Measurements from ENCODE around the gene STYXL2. TPM values are rescaled to one million over a fixed set of nuclear protein-coding genes. Genes with fewer than 3 reads are reported as not detected.

Gene STYXL2
- total and polyA plus RNA-seq, 2 of the 8 experiments (the other 6 are each of a cell fraction or from before 2014, with no cell fraction given): 0.09 to 0.22 TPM

Other genes with a start within 250 kb of the STYXL2 start
- 21.1 and 24.5 TPM in 2 replicates for gene TADA1, start 217.8 kb upstream of the STYXL2 start, total RNA-seq (2021; fragmentation: NEBNext Ultra II Directional; extraction: Animal tissue kit (Norgen Biotek cat#: 25700))
- 18.4 and 23.6 TPM in 2 replicates for gene TADA1, start 217.8 kb upstream of the STYXL2 start, polyA plus RNA-seq (2011; rRNA removed)
- 0.86 and 1.5 TPM in 2 replicates for gene ILDR2, start 118.5 kb upstream of the STYXL2 start, total RNA-seq (2021; fragmentation: NEBNext Ultra II Directional; extraction: Animal tissue kit (Norgen Biotek cat#: 25700))
- gene ILDR2, start 118.5 kb upstream of the STYXL2 start, polyA plus RNA-seq (2011; rRNA removed): 0.55 and 0.85 TPM in 2 replicates
- gene MAEL, start 104.8 kb upstream of the STYXL2 start, total RNA-seq (2021; fragmentation: NEBNext Ultra II Directional; extraction: Animal tissue kit (Norgen Biotek cat#: 25700)): not detected in 2 replicates
- gene MAEL, start 104.8 kb upstream of the STYXL2 start, polyA plus RNA-seq (2011; rRNA removed): 0.03 TPM in 1 of 2 replicates, not detected in the other
- gene GPA33, start 3.7 kb upstream of the STYXL2 start, total RNA-seq (2021; fragmentation: NEBNext Ultra II Directional; extraction: Animal tissue kit (Norgen Biotek cat#: 25700)): 0.11 and 0.19 TPM in 2 replicates
- gene GPA33, start 3.7 kb upstream of the STYXL2 start, polyA plus RNA-seq (2011; rRNA removed): 0.67 and 0.74 TPM in 2 replicates
- gene POU2F1, start 126.8 kb downstream of the STYXL2 start, total RNA-seq (2021; fragmentation: NEBNext Ultra II Directional; extraction: Animal tissue kit (Norgen Biotek cat#: 25700)): 55.1 and 57.2 TPM in 2 replicates
- gene POU2F1, start 126.8 kb downstream of the STYXL2 start, polyA plus RNA-seq (2011; rRNA removed): 36.2 and 37.0 TPM in 2 replicates